Amniotic stem cell (primary cell): ENCODE results near the gene SDF2L1.
"Not testable (repeated sequence)": the region's sequence is repeated elsewhere in the genome, so short reads cannot be mapped to it uniquely, and the experiment has no call there.

ENCODE experiments used
- DNase-seq: peaks from one replicate; lab custom pipeline; 2025; lab: John Stamatoyannopoulos, UW

The SDF2L1 gene

GRCh38 chr22:21661991-21662390 is 19.9 kb downstream of the SDF2L1 start:
- DNase-seq, result no peak

- DNase-seq, result no peak
Measured at GRCh38 chr22:21663738-21664137, 21.6 kb downstream of the SDF2L1 start.

DNA sequence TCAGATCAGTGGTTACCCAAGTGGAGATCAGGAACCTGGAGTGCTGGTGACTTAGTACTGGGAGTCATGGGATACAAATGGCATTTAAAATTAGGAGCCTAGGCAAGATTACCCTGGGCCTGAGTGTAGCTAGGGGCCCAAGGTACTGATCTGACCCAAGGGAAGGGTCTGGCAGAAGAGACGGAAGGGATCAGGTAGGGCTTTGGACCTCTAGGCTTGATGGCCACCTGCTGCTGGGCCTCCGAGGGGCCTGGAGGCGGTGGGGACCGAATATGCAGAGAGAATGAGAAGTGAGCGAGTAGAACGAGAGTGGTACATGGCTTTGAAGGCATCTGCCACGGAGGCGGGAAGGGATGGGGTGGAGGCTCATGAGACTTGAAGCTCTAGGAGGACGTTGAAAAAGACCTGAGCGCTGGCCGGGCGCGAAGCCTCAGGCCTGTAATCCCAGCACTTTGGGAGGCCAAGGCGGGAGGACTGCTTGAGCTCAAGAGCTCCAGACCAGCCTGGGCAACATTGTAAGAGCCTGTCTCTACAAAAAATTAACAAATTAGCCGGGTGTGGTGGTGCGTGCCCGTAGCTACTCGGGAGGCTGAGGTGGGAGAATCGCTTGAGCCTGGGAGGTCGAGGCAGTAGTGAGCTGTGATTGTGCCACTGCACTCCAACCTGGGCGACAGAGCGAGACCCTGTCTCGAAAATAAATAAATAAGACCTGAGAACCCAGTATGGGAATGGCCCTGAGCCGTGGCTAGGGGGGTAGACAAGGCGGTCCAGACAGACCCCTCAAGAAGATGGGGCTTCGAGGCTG is 23.1 kb downstream of the SDF2L1 start:
- DNase-seq, result no peak

DNA sequence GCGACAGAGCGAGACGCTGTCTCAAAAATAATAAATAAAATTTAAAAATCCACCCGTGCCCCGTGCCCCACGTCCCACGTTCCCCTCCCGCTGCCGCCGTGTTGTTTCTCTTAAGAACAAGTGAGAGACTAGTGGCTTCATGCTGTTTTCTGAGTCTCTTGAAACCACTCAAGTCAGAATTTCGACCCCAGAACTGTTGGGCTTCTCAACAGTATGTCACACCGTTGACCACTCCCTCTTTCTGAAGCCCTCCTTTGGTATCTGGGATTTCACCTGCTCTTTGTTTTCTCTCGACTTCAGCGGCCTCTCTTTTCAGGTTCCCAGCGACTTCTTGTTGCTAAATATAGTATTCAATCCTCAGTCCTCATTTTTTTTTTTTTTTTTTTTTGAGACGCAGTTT is 24.7 kb downstream of the SDF2L1 start:
- DNase-seq, result no peak

DNA sequence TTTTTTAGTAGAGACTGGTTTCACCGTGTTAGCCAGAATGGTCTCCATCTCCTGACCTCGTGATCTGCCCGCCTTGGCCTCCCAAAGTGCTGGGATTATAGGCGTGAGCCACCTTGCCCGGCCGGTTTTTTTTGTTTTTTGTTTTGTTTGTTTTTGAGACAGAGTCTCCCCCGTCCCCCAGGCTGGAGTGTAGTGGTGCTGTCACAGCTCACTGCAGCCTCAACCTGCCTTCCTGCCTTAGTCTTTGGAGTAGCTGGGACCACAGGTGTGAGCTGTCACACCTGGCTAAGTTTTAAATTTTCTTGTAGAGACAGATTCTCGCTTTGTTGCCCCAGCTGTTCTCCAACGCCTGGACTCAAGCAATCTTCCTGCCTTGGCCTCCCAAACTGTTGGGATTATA is 26.9 kb downstream of the SDF2L1 start:
- no peak for DNase-seq

GRCh38 chr22:21672107-21672629 is 30.1 kb downstream of the SDF2L1 start:
- DNase-seq, result no peak

DNA sequence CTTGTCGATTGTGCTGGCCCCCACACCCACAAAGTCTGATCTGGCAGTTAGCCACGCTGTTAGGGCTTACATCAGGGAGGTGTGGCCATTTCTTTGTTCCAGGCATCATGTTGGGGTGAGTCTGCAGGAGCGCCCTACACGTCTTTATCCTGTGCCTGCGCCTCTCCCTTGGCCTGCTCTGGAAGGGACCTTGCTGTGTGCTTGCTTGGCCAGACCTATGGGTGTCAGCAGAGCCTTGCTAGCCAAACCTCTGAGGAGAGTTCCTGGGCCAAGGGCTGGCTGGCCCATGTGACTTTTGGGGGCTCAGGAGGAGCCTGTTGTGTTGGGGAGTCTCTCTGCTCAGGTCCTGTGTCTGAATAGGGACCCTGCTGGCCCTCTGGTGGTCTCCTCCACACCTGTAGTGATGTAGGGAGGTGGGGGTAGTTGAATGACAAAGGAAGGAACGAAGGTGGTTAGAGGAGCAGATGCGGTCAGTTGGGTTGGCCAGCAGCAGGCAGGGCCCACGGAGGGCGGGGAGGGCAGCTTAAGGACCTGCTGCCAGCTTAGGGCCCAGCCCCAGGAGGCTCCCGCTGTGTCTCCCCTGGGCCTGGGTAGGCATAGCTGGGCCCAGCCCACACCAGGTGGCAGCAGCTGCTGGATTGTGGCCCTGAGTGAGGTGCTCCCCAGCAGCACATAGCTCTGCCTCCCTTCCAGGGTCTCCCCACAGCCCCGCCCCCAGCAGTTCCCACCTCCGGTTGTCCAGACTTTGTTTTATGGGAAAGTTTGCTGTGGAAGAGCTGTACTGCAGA is 31.6 kb downstream of the SDF2L1 start:
- DNase-seq, result no peak

DNA sequence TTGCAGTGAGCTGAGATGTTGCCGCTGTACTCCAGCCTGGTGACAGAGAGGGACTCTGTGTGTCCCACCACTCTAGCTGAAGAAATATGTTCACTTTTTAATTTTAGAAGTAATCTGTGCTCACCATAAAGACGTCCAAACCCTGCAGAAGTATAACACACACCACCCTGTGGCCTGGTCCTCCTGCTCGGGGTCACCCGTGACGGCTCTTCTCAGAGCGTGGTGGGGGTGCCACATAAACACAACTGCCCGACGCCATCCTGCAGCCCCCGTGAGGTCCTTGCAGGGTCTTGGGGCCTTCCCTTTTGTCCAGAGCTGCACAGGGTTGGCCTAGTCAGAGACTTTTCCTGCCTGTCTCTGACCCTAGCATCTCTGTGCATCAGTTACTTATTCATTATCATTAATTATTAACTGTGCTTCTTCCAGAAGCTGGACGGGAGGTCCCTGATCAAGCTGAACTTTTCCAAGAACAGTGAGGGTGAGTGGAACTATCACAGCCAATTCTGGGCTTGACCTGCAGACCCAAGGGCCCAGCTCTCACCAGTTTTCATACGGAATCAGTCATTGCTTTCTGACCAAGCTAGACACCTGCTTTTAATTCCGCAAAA is 32.6 kb downstream of the SDF2L1 start:
- DNase-seq, result no peak

- DNase-seq, result no peak
Measured at GRCh38 chr22:21677606-21678443, 35.7 kb downstream of the SDF2L1 start.

GRCh38 chr22:21678842-21679241 is 36.7 kb downstream of the SDF2L1 start:
- DNase-seq, result not testable (repeated sequence)

DNA sequence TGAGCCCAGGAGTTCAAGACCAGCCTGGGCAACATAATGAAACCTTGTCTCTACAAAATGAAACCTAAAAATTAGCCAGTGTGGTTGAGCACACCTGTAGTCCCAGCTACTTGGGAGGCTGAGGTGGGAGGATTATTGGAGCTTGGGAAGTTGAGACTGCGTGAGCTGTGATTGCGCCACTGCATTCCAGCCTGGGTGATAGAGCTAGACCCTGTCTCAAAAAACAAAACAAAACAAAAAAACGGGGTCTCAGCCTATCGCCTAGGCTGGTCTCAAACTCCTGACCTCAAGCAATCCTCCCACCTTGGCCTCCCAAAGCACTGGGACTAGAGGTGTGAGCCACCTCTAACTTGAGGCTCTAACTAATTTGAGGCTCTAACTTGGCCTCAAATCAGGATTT is 37.3 kb downstream of the SDF2L1 start:
- no peak for DNase-seq

DNA sequence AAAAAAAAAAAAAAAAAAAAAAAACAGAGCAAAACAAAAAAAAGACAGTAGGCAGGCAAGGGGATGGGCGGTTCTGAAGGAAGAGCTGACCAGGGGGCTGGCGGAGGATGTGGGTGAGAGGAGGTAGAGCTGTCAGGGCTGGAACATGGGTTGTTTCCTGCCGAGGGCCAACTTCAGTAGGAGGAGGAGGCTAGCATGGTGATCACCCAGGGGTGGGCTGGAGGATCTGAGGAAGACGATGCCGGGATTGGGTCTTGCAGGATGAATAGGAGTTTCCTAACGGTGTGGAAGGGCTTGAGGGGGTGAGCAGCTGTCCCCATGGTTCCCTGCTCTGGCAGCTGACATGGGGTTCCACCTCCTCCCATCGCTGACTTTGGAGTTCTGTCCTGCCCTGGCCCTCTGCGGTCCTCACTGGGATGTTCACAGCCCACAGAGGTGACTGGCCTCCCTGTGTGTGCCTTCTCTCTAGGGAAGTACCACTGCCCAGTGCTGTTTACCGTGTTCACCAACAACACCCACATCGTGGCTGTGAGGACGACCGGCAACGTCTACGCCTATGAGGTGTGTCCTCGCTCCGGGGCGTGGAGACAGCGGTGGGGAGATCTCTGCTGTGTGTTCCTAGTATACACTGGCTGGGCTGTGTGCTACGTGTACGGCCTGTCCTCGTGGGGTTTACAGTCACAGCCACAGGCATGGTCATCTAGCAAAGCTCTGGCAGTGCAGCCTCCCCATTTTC is 38.9 kb downstream of the SDF2L1 start:
- no peak for DNase-seq

DNA sequence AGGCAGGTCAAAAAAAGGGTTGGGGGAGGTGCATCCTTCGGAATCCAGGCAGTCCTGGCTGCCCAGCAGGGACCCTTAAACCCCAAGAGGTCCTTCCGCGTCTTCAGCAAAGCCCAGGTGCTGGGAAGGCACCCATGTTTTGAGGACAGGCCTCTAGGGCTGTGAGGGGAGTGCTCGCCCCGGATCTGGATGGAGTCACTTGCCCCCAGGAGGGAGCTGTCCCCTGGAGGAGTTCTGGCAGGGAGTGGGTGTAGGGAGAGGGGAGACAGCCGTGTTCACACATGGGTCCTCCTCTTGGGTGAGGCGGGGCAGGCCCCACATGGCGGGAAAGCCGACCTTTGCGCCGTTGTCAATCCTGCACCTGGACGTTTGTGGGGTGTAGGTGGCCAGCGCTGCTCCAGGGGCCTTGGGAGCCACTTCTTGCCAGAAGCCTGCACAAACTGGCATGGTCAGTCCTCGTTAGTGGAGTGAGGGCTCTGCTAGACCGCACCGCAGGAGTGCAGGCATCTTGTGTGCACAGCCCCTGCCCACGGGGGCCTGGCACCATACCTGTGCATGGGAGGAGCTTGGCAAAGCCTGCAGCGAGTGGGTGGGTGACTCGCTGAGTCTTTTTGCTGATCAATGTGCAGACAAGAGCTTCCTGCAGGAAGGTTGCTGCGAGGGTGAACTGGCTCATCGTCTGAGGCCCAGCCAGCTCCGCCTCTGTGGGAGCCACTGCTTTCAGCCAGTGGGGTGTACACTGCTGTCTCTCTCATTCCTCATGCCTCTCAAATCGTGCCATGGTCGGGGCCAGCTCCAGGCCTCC is 39.7 kb downstream of the SDF2L1 start:
- DNase-seq, result no peak

- no peak for DNase-seq
Measured at GRCh38 chr22:21682385-21683175, 40.5 kb downstream of the SDF2L1 start.

DNA sequence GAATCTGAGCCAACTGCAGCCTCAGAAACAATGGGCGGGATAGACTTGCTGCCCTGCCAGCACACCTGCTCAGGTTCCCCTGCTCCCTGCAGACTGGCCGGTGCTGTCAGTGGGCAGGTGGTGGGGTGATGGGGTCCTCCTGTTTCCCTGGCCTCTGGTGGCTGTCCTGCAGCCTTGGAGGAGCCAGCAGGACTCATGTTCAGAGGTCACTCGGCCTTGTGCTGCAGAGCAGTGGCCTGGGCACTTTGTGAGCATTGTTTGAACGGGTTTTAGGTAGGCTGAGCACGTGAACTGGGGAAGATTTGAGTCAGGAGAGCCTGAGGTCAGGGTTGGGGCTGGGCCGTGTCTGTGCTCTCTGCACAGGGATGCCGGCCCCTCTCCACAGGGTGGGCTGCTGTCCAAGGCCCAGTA is 41.3 kb downstream of the SDF2L1 start:
- DNase-seq, result no peak

DNA sequence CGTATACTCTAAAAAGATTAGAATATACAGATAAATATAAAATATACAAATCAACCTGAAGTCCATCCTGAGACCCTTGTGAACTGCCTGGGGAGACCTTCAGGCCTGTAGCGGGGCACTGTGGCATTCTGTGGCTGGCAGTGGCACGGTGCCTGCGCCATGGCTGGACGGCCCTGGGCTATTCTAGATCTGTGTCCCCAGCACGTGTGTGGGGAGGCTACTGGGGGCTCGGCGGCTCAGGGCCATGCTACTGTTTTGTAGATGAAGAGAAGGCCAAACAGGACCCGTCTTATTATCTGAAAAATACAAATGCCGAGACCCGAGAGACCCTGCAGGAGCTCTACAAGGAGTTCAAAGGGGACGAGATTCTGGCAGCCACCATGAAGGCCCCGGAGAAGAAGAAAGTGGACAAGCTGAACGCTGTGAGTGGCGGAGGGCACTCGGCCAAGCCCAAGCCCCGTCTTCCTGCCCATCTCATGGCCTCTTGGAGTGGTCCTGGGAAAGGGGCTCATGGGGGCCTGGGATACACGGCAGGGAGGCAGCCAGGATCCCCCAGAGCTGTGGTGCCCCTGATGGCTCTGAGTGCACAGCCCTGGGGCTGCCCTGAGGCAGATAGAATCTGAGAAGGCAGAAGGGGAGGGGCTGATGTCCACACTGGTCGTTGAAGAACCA is 42.5 kb downstream of the SDF2L1 start:
- no peak for DNase-seq

GRCh38 chr22:21685164-21685513 is 43.0 kb downstream of the SDF2L1 start:
- DNase-seq, result no peak

GRCh38 chr22:21686193-21686608 is 44.1 kb downstream of the SDF2L1 start:
- DNase-seq, result no peak
